CD4-positive, alpha-beta T cell treated with Interleukin-17A for 1 hour (primary cell): Measurements from ENCODE around the gene ZNF526.
"Not testable (repeated sequence)": the region's sequence is repeated elsewhere in the genome, so short reads cannot be mapped to it uniquely, and the experiment has no call there.

Experiments used
- DNase-seq: peaks from one replicate; pipeline ENCODE4 v3.0.0-alpha.2; 2020

The ZNF526 gene

DNA sequence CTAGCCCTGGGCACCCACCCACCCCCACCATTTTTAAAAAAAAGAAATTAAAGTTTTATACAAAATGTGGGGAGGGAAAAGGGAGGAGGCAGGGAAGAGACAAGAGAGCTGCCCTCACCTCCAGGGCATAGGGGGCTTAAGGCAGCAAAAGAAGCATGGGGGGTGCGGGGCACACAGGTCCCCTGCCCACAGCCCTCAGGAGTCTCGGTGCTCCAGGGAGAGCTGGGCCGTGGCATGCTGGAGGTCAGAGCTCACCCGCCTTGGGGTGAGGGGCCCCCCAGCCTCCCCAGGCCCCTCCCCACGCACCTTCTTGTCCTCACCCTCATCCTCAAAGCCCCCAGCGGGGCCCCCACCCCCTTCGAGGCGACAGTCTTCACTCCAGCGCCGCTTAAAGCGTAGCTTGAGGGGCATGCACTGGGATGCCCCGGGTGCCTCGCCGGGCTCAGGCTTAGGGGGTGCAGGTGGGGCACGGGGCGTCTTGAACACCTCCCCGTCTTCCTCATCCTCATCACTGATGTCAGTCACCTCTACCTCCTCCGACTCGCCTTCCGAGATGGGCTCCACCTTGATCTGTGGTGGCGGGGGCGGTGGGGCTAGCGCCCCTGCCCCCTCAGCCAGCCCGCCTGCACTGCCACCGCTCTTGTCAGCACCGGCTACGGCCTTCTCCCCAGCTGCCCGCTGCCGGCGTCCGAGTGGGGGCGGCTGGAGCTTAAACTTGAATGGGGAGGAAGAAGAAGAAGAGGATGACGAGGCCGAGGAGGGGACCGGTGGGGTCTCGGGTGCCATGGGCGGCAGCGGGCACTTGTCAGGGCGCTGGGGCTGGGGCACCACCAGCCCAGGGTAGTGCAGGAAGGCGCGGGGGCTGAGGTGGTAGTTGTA lies 28.4 kb downstream of the ZNF526 start:
- DNase-seq: peak; percentile 39

DNA sequence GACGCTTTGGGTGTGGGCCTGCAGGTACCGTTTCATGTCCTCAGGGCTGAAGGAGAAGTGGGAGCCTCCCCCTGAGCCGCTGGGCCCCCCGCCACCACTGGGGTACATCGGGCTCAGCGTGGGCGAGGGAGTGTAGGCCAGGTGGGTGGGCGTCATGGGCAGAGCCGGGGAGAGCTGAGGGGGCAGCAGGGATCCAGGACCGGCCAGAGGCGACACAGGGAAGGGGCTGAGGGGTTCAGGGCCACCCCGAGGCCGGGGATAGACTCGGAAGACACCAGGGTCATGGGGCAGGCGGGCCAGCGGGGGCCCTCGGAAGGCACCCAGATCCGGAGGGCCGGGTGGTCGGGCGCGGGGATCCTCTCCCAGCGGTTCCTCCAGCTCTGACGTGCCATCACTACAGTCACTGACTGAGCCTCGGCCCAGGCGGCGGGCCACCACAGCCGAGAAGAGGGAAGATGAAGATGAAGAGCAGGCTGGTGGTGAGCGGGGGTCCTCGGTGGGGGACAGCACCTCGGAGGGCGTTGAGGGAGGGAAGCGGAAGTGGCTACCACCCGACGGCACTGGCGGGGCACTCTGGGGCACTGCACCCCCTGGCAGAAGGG lies 29.1 kb downstream of the ZNF526 start:
- DNase-seq: peak; percentile 18

DNA sequence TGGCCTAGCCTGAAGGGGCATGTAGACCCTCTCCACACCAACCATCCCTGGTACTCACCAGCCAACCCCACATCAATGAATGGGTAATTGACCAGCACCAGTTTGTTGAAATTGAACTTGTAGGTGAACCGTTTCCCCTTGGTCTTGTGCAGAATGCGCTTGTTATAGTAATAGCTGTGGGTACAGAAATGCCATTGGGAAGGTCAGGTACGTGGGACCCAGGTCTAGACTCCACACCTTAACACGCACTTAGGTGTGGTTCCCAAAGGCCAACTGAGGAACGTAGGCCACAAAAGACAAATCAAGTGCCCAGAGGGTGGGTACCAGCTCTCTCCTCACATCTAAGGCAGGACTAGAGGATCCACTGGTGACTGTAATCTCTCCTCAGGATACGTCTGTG lies 29.7 kb downstream of the ZNF526 start:
- peak; percentile 43 for DNase-seq

DNA sequence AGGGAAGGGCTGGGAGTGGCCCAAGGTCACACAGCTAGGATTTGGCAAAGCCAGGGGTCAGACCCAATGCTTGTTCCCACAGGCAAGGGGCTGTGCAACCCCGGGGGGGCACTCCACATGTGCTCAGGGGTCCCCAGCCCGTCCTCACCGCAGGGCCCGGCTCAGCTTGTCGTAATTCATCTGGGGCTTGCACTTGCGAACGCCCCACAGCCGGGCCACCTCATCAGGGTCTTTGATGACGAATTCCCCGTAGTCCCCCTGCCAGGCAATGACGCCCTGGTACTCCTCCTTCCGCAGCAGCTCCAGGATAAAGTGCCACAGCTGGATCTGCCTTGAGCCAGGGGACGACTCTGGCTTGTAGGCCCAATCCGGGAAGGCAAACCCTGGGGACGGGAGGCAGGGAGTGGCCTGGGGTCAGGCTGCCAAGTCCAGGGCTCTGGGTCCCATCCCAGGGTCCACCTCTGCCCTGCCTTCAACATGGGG lies 30.1 kb downstream of the ZNF526 start:
- no peak for DNase-seq

DNA sequence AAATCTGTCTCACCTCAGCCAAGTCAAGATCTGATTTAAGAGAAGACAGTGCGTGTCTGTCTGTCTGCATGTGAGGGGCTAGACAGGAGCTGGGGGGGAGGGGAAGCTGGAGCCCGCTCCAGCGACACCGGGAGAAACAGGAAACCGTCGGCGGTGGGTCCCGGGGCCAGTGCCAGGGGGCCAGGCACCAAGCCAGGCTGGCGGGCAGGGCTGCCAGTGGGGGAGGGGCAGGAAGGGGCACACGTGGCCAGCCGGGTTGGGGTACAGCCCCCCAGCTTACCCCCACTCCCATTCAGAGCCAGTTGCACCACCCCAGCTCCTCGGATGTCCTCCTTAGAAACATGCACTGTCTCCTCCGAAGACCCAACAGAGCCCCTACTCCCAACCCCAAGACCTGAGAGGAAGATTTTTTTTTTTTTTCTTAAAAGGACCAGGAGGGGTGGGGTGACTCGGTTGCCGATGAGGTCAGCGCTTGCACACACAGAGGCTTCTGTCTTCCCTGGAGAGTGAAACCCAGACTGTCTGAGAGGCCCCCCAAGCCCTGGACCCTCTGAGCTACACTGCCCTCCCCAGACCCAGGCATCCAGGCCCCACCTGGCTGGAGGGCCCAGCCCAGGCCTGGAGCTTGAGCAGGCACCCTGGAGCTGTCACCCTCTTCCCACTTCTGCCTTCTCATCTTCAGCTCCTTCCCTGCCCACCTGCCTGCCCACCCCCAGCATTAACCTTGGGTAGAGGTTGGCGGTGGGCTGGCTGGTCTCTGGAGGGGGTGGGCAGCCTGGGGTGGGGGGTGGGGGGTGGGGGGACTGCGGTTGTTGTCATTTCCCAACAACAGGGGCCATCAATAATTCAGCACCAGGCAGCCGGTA lies 30.8 kb downstream of the ZNF526 start:
- DNase-seq: peak; percentile 43

DNA sequence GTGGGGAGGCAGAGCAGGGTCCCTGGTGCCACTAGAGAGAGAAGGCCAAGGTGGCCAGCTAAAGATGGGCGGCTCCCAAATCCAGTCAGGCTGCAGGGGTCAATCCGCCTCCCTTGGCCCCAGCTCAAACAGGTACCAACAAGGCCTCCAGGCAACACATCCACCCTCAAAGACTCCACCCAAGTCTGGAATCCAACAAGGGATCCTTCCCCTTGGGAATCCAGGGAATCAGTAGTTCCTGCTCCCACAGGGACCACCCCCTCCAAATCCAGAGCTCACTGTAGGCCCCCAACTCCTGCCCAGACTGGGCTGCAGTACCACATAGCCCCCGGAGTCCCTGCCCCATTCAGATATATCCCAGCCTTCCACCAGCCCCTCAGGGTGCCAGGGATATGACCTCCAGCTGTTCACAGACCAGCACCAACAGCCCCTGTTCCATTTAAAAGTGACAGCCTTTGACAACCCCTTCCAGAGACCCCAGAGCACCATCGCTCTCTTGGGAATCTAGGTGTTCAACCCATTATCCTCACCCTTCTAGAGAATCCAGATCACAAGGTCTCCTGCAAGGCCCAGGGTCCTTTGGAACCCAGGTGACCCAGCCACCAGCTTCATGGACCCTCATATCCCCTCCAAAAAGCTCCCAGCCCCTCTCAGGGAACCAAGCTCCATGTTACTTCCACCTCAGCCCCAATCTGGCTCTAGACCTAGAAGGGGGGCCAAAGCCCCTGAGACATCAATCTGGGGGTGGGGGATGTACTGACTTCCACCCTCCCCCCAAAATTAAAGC lies 31.7 kb downstream of the ZNF526 start:
- peak; percentile 26 for DNase-seq

DNA sequence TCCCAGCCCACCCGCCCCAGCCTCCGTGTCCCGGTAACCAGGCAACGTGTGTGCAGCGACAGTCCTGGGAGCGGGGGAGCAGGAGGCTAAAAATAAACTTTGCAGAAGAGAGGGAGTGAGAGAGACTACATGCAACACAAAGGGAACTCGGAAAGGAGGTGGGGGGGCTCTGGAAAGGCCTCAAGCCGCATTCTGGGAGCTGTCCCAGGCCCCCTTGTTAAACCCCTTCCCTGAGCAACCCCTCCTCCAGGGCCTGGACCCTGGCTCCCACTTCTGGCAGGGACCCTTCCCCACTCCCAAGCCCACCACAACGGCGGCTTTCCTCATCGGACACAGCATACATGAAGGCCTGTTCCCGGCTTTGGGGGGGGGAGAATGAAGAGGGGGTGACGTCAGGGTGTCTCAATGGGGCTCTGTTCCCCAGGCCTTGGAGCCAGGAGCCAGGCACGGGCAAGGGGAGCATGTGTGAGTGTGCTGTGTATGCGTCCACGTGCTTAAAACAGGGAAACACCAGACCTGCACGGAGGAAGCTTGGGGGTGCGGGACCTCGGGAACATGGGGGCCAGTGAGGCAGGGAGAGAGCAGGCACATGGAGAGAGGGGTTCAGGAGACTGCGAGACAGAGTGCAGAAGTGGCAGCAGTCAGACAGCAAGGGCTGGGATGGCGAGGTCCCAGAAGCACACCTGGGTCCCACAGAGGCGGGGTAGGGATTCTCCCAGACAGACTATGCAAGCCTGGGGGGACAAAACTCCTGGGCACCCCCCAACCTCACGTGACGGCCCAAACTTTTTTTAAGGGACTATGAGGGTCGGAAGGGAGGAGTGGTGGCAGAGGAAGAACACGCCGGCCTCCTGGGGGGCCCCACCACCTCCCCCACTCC lies 32.5 kb downstream of the ZNF526 start:
- DNase-seq: peak; percentile 39

DNA sequence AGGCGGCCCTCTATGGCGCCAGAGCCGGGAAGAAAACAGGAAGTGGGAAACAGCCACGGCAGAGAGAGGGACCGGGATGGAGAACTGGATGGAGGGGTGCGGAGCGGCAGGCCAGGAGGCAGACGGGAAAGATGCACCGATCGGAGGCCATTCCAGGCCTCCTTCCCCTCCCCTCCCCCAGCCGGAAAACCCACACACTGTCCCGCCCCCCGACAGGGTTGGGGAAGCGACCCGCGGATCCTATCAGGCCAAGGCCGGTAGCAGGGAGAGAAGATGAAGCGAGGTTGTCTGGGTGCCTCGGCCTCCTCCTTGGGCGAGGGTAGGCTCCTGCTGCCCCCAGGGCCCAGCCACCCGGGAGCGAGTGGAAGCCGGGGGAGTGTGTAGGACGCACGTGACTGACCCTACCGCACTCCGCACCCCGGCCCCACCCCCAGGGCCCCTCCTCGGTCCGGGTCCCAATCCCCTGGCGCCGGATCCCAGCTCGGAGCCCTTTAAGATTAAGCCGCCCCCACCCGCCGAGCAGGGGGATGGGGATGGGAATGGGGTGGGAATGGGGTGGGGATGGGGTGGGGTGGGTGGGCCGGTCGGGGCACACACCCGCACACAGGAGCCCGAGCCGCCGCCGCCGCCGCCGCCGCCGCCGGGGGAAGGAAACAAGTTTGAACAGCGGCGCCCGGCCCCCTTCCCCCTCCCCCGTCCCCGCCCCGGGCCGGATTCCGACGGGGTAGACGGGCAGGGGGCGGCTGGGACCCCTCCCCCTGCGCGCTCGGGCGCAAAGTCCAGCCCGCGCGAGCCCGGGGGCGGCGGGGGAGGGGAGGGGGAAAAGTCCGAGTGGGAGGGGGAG lies 33.4 kb downstream of the ZNF526 start:
- peak; percentile 59 for DNase-seq

DNA sequence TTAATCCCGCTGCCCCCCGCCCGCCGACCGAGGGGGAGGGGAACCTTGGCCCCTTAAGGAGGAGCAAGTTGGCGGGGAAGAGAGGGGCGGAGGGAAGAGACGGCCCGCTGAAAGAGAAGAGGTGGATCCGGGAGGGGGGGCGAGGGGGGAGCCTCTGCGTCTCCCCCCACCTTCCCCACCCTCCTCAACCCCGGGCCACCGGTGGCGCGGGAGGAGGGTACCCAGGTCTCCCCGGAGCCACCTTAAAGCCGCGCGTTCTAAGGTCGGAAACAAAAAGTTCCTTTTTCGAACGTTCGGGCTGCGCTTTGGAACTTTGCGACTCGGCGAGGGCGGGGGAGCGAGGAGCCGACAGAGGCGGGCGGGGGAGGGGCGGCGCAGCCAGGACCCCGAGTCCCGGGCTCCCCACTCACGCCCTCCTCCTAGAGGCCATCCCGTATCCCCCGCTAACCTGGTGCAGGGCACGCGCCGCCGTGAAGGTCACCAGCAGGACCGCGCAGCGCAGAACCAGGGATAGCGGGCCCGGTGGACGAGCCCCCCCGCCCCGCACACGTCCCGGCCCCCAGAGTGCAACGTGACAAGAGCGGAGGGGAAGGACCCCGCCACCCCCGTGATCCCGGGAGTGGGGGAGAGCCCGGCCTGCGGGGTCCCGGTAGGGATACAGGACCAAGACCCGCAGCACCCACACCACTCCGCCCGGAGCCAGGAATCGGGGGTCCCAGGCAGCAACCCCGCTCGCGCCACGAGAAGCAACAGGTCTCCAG lies 34.2 kb downstream of the ZNF526 start:
- peak; percentile 82 for DNase-seq

DNA sequence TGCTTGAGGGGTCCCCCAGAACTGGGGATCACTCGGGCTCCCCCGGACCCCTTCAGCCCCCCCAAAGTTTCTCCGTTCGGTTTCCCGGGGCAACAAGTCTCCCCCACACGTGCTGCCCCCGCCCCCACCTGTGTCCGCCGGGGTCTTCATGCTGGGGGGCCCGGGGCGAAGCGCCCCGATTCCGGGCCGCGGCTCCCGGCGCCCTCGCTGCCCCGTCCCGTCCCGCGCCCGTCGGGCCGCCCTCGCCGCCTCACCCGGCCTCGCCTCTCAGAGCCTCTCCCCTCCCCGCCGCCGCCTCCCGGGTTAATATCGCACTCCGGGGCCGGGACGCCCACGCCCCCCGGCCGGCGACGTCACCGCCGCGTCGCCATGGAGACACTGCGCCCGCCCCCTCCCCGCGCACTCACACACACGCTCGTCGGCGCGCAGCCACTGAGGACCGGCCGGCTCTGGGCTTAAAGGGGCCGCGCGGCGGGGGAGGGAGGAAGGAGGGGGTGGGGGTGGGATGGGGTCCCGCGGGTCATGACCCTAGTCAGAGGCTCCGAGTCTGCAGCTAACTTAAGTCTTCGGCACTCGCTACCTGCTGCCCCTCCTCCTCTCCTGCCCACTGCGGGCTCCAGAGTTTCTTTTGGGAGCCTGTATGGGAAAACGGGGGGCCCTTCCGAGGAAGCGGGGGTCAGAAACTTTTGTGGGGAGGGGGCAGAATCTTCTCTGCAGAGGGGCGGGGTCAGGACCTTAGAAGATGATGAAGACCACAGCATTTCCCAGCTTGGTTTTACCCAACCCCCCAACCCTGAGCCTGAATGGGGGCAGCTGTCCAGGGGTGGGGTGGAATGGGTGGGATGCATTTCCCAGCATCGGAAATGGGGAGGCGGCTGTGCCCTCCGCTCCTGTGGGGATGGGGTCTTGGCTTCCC lies 35.0 kb downstream of the ZNF526 start, which contains the start of gene ERF:
Gene ERF, minus strand, starts transcription at position 279 of the 916 bp plus-strand sequence. Its CDS starts 129 bp downstream, at position 150.
- DNase-seq: peak; percentile 95

DNA sequence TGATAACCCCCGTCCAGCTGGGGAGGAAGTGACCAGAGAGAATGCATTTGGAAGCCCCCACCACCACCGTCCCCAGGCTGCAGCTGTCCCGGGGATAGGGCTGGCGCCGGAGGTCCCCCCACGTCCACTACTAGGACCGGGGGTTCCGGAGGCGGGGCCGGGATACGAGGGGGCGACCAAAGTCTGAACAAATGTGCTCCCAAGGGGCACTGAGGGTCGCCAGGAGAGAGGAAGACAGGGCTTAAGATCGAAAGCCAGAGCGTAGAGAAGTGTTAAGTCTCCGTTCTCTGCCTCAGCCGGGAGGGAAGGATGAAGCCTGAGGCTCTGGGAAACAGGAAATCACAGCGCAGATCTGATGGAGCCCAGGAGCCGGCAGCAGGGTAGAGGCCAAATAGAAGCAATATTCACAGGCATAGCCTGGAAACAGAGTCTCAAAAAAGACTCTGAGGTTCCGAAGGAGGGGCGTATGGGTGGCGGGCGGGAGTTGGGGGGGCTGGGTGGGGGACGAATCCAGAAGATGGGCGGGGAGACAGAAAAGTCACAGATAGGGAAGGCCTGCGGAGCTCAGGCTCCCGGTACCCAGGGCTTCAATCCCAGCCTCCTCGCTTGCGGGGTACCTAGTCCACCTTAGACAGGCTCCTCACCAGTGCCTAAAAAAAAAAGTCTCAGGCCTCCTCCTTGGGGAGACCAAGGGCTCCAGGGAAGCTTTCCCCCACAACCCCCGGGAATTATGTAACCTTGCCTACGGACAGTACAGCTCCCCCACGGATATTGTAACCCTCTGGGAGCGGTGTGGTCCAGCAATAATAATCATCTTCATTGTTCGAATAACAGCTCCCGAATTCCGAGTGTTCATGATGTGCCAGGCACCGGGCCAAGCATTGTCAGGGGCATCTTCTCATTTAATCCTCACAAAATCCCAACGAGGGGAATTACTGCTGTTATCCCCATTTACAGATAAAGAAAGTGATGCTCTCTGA lies 35.9 kb downstream of the ZNF526 start:
- DNase-seq: no peak

DNA sequence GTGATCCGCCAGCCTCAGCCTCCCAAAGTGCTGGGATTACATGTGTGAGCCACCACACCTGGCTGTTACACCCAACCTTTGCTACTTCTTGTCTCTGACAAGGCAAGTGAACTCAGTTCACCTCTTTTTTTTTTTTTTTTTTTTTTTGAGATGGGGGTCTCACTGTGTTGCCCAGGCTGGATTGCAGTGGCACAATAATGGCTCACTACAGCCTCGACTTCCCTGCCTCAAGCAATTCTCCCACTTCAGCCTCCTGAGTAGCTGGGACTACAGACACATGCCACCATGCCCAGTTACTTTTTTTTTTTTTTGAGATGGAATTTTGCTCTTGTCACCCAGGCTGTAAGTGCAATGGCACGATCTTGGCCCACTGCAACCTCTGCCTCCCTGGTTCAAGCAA lies 37.7 kb downstream of the ZNF526 start:
- not testable (repeated sequence) for DNase-seq

DNA sequence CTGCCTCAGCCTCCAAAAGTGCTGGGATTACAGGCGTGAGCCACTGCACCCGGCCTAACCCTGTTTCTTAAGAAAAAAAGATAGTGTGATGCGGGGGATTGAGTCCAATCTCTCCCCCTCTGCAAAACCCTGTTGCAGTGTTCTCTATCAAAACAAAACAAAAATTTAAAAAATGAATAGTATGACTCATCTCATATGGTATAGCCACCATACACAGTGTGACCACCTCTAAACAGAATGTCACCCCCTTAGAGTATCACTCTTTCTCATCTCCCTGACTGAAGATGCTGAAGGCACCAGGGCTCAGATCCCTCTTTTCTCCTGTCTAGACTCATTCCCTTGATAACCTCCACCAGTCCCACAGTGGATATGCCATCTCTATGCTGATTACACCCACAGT lies 41.7 kb downstream of the ZNF526 start:
- DNase-seq: no peak

DNA sequence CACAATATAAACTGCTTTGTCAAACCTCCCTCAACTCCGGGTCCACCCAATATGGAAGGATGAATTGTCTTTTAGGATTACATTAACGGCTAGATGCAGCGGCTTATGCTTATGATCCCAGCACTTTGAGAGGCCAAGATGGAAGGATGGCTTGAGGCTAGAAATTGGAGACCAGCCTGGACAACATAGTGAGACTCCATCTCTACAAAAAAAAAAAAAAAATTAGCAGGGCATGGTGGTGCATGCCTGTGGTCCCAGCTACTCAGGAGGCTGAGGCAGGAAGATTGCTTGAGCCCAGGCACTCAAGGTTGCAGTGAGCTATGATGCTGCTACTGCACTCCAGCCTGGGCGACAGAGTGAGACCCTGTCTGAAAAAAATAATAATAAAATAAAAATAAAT lies 46.0 kb downstream of the ZNF526 start:
- not testable (repeated sequence) for DNase-seq

DNA sequence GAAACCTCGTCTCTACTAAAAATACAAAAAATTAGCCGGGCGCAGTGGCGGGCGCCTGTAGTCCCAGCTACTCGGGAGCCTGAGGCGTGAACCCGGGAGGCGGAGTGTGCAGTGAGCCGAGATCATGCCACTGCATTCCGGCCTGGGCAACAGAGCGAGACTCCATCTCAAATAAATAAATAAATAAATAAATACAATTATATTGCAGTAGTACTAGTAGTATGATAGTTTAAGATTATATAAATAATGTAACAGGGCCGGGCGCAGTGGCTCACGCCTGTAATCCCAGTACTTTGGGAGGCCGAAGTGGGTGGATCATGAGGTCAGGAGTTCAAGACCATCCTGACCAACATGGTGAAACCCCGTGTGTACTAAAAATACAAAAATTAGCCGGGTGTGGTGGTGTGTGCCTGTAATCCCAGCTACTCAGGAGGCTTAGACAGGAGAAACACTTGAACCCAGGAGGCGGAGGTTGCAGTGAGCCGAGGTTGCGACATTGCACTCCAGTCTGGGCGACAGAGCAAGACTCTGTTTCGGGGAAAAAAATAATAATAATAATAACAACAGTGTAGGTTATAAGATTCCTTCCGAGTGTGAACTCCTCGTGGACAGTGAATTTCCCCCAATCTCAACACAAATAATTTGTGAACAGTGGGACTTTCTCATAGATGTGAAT lies 47.0 kb downstream of the ZNF526 start:
- DNase-seq: not testable (repeated sequence)

DNA sequence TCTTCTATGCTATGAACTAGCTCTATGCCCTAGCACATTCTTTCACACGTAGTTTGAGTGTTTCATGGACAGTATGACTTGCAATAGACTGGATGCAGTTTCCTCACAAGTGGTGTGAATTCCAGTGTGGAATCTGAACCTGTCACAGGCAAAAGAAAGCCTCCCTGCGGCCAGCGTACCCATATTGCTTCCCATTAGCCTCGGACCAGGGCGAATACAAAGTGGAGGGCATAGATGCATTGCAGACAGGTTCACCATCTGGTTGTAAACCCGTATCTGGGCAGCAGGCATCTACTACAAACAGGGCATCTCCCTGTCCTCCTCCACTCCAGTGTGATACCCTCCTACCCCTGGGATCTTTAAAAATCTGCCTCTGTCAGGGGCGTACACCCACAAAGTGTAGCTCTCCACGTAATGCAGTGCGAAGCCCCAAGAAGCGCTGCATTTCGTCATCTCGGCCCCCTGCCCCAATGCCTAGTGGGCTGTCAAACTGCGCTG lies 47.6 kb downstream of the ZNF526 start:
- DNase-seq: no peak
